Activated CD4-positive, alpha-beta T cell treated with anti-CD3 and anti-CD28 coated beads for 36 hours (primary cell): ENCODE measurements around the gene SLC25A38. TPM values are rescaled to one million over a fixed set of nuclear protein-coding genes. Genes with fewer than 3 reads are reported as not detected.
"Not testable (repeated sequence)": the region's sequence is repeated elsewhere in the genome, so short reads cannot be mapped to it uniquely, and the experiment has no call there.

ENCODE experiments used
- ATAC-seq: fragments of 200-7000 bp; cut with Tn5 transposase; one replicate; pipeline ENCODE4 v1.10.0; 2021; ENCODE audit warnings: mild to moderate bottlenecking, moderate library complexity
- CTCF ChIA-PET: fragments of 350-600 bp; sonication (Branson Sonifier 250); formaldehyde crosslinking; loops from one replicate; lab custom pipeline; 2021; ENCODE audit warnings: antibody characterized with exemption; lab: Charles Lee
- POLR2A ChIA-PET: fragments of 350-600 bp; sonication (Branson Sonifier 250); formaldehyde crosslinking; loops from one replicate; lab custom pipeline; 2021; ENCODE audit warnings: antibody characterized with exemption, inconsistent platforms; lab: Charles Lee
- DNase-seq: peaks from one replicate; pipeline ENCODE4 v3.0.0-alpha.2; 2020
- H3K27ac Mint-ChIP-seq: one replicate; pipeline ENCODE4 v1.8.0; 2021; ENCODE audit warnings: mixed read lengths
- H3K27me3 Mint-ChIP-seq: one replicate; pipeline ENCODE4 v1.8.0; 2021; ENCODE audit warnings: mixed read lengths
- H3K36me3 Mint-ChIP-seq: one replicate; pipeline ENCODE4 v1.8.0; 2021; ENCODE audit warnings: low read depth, mixed read lengths
- H3K4me1 Mint-ChIP-seq: one replicate; pipeline ENCODE4 v1.8.0; 2021; ENCODE audit warnings: mixed read lengths
- H3K4me3 Mint-ChIP-seq: one replicate; pipeline ENCODE4 v1.8.0; 2021; ENCODE audit warnings: mild to moderate bottlenecking, moderate library complexity, mixed read lengths
- H3K9me3 Mint-ChIP-seq: one replicate; pipeline ENCODE4 v1.8.0; 2021; ENCODE audit warnings: low read depth, mixed read lengths
- intact Hi-C, 2 experiments: fragments of 100-400 bp; cut with DNase I in 1 of 2; cut with micrococcal nuclease in 1 of 2; formaldehyde crosslinking; loops; one replicate each; pipeline versions ENCODE4 v1.14.2 to v1.15.1; 2022 to 2024; cut with DNase I, micrococcal nuclease
- total RNA-seq, 2 experiments: library from RNA; stranded (reverse); gene quantifications; one replicate each; pipeline ENCODE4 v1.2.3, GENCODE V29; 2021

SLC25A38 gene
- total RNA-seq, 2 experiments from 2014 or later: 23.0 to 24.8 TPM

DNA sequence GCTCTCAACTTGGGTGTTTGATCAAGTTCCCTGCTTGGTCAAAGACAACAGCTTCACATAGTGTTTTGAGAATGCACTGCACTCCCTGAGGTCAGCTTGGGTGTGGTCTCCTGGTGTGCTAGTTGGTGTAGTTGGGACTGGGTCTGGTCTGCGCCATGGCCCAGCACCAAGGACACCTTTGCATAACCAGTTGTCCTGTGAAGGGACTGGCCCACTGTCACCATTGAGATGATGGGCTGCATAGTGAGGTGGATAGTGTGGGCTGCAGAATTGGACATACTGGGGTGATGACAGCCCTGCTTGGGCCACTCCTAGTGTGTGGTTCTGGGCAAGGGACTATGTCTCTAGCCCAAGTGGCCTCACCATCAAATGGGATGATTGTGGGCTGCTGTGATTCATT lies 32.8 kb downstream of the SLC25A38 start:
- H3K4me1 Mint-ChIP-seq: peaks cover 13% of the 10 kb centered on the region
- ChIA-PET POLR2A (interaction anchor here (0.6 kb wide), 1 partner anchor 230 kb away, joined by 10 read pairs; no protein-coding TSS in a partner anchor), CTCF (interaction anchor here (1.2 to 1.9 kb wide), 4 partner anchors 9 to 574 kb away, joined by 4 to 12 read pairs (median 6); partner anchors contain the start of gene RPSA)
- DNase-seq (no peak), ATAC-seq (no peak)
- H3K27ac Mint-ChIP-seq: no peak overlapping the region
- H3K27me3 Mint-ChIP-seq: peaks cover 3% of the 10 kb centered on the region
- H3K4me3 Mint-ChIP-seq: no peak overlapping the region
- H3K9me3 Mint-ChIP-seq: no peaks in the 10 kb centered on the region
- H3K36me3 Mint-ChIP-seq: peaks cover 32% of the 10 kb centered on the region
- intact Hi-C loops: loop anchor here (2.0 to 10.0 kb wide), 2 partner anchors 83 to 759 kb away; no protein-coding TSS in a partner anchor

DNA sequence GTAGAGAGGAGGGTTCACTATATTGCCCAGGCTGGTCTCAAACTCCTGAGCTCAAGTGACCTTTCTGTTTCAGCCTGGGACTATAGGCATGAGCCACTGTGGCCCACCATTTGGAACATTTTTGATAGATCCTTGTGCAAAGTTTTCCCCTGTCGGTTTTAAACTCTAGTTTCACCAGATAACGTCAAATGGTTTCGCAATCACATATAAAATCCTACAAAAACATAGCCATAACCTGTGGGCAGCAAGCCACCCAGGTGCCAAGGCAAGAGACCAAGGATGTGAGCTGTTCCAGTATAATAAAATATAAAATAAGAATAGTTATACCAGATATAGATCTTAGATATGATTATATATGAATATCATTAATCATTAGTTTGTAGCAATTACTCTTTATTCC lies 33.8 kb downstream of the SLC25A38 start:
- ChIA-PET POLR2A (interaction anchor here (0.8 kb wide), 1 partner anchor 9 kb away, joined by 4 read pairs; no protein-coding TSS in a partner anchor), CTCF (interaction anchor here (0.8 to 1.9 kb wide), 7 partner anchors 10 to 573 kb away, joined by 3 to 12 read pairs (median 4); partner anchors contain the start of gene RPSA)
- H3K27me3 Mint-ChIP-seq, H3K27ac Mint-ChIP-seq, H3K4me1 Mint-ChIP-seq, DNase-seq, H3K4me3 Mint-ChIP-seq, H3K9me3 Mint-ChIP-seq, ATAC-seq: not testable (repeated sequence)
- intact Hi-C loops: loop anchor here in 1 of 2 experiments (1.0 to 10.0 kb wide), 2 partner anchors 81 to 758 kb away; no protein-coding TSS in a partner anchor
- H3K36me3 Mint-ChIP-seq: peaks cover 30% of the 10 kb centered on the region

DNA sequence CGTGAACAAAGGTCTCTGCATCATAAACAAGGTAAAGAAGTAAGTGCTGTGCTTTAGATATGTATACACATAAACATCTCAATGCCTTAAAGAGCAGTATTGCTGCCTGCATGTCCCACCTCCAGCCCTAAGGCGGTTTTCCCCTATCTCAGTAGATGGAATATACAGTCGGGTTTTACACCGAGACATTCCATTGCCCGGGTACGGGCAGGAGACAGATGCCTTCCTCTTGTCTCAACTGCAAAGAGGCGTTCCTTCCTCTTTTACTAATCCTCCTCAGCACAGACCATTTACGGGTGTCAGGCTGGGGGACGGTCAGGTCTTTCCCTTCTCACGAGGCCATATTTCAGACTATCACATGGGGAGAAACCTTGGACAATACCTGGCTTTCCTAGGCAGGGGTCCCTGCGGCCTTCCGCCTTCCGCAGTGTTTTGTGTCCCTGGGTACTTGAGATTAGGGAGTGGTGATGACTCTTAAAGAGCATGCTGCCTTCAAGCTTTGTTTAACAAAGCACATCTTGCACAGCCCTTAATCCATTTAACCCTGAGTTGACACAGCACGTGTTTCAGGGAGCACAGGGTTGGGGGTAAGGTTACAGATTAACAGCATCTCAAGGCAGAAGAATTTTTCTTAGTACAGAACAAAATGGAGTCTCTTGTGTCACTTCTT lies 35.5 kb downstream of the SLC25A38 start:
- H3K9me3 Mint-ChIP-seq, H3K27me3 Mint-ChIP-seq, H3K27ac Mint-ChIP-seq, H3K4me1 Mint-ChIP-seq, CTCF ChIA-PET, ATAC-seq, DNase-seq, POLR2A ChIA-PET, H3K4me3 Mint-ChIP-seq: not testable (repeated sequence)
- H3K36me3 Mint-ChIP-seq: peaks cover 17% of the 10 kb centered on the region
- intact Hi-C loops: loop anchor here in 1 of 2 experiments (10.0 kb wide), 1 partner anchor 756 kb away; no protein-coding TSS in a partner anchor

DNA sequence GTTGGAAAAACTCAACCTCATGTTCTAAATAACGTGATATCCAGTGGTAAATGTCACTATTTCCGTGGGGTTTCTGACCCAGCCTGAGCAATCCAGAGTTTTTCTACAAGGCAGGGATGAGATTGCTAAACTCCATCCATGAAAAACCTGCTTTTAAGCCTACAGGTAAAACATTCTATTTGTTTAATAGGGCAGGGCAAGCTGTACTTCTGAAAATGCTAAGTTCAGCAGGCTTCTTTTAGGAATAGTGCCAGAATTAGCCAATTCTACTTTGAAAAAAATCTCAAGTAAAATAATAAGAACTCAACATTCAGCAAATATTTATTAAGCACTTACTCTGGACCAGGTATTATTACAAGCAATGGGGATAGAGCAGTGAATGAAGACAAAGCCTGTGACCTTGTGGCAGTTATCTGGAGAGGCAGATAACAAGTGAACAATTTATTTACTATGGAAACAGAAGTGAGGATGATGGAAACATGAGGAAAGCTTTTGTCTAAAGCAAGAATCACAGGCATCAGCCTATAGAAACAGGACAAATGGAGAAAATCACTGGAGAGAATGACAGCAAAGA lies 36.7 kb downstream of the SLC25A38 start:
- CTCF ChIA-PET: interaction anchor here (0.7 to 2.2 kb wide), 2 partner anchors 27 to 75 kb away, joined by 3 to 9 read pairs; no protein-coding TSS in a partner anchor
- Mint-ChIP-seq H3K36me3 (peaks cover 16% of the 10 kb centered on the region), H3K27ac (no peak overlapping the region)

DNA sequence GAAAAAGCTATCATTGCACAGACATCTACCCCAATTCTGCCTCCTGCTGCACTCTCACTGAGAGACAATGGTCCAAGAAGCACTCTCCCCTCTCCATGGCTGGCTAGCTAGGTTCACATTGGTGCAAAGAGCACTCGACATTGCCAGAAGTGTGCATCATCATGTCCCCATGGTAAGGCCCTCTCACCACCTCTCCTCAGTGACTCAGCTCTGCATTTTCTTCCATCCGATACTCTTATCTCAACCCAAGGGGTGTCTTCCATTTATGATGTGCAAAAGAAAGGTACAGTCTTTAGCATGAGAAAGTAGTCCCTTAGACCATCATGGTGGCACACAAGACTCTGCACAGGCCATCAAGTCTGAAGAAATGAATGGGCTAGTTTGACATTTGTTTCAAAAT lies 37.4 kb downstream of the SLC25A38 start:
- H3K9me3 Mint-ChIP-seq: no peaks in the 10 kb centered on the region
- H3K4me1 Mint-ChIP-seq: no peaks in the 10 kb centered on the region
- H3K4me3 Mint-ChIP-seq: no peak overlapping the region
- POLR2A ChIA-PET: no interaction called here
- H3K36me3 Mint-ChIP-seq: peaks cover 17% of the 10 kb centered on the region
- peaks cover 3% of the 10 kb centered on the region for H3K27me3 Mint-ChIP-seq
- DNase-seq: no peak
- no peak for ATAC-seq
- H3K27ac Mint-ChIP-seq: no peak overlapping the region
- CTCF ChIA-PET: interaction anchor here (2.2 kb wide), 1 partner anchor 26 kb away, joined by 9 read pairs; no protein-coding TSS in a partner anchor
- intact Hi-C loops: no loop called here

More for the DNA sequence above, 36.7 kb downstream of the SLC25A38 start:
- Mint-ChIP-seq H3K9me3 (no peaks in the 10 kb centered on the region), H3K27me3 (peaks cover 3% of the 10 kb centered on the region), H3K4me1 (no peaks in the 10 kb centered on the region), H3K4me3 (no peak overlapping the region)
- intact Hi-C loops: loop anchor here in 1 of 2 experiments (10.0 kb wide), 1 partner anchor 755 kb away; no protein-coding TSS in a partner anchor
- ATAC-seq (no peak), DNase-seq (no peak)
- POLR2A ChIA-PET: no interaction called here

DNA sequence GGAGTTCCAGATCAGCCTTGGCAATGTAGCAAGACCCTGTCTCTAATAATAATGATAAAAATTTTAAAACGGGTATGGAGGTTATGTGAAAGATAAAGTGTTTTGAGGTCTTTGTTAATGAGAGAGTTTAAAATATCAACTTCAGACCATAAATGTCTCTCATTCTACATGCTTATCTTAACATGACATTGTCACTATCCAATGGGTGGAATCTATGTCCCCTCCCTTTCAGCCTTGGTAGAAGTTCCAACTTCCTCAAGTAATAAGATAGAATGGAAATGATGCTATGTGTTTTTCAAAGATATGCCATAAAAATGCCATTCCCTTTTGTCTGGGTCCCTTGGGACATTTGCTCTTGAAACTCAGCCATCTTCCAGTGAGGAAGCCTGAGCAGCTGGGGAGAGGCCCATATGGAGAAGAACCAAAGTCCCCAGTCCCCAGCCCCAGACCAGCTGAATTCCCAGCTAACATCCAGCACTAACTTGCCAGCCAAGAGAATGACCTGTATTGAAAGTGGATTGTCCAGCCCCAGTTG lies 40.3 kb downstream of the SLC25A38 start:
- ATAC-seq (no peak), DNase-seq (no peak)
- CTCF ChIA-PET: interaction anchor here (0.7 to 2.6 kb wide), 5 partner anchors 8 to 339 kb away, joined by 3 to 6 read pairs (median 4); no protein-coding TSS in a partner anchor
- H3K27ac Mint-ChIP-seq: no peak overlapping the region
- H3K9me3 Mint-ChIP-seq: no peaks in the 10 kb centered on the region
- no peaks in the 10 kb centered on the region for H3K4me1 Mint-ChIP-seq
- H3K27me3 Mint-ChIP-seq: peaks cover 3% of the 10 kb centered on the region
- H3K4me3 Mint-ChIP-seq: no peak overlapping the region
- peaks cover 17% of the 10 kb centered on the region for H3K36me3 Mint-ChIP-seq
- POLR2A ChIA-PET: no interaction called here
- intact Hi-C loops: no loop called here

DNA sequence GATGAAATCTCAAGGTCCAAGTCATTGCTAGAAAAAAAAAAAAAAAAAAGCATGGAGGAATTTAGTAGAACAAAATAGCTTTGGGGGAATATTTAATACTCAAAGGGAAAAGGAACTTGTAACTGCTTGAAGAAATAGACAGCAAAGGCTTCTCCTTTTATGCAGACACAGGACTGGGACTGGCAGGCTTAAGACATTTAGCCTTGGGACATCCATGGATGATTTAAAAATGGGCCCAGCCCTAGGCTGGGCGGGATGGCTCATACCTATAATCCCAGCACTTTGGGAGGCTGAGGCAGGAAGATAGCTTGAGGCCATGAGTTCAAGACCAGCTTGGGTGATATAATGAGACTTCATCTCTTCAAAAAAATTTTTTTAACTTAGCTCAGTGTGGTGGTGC lies 43.1 kb downstream of the SLC25A38 start:
- Mint-ChIP-seq H3K4me3 (no peak overlapping the region), H3K27ac (no peak overlapping the region), H3K36me3 (peaks cover 10% of the 10 kb centered on the region), H3K27me3 (peaks cover 4% of the 10 kb centered on the region), H3K9me3 (no peaks in the 10 kb centered on the region), H3K4me1 (no peaks in the 10 kb centered on the region)
- POLR2A ChIA-PET: no interaction called here
- no peak for DNase-seq
- intact Hi-C loops: no loop called here
- CTCF ChIA-PET: no interaction called here
- ATAC-seq: no peak

DNA sequence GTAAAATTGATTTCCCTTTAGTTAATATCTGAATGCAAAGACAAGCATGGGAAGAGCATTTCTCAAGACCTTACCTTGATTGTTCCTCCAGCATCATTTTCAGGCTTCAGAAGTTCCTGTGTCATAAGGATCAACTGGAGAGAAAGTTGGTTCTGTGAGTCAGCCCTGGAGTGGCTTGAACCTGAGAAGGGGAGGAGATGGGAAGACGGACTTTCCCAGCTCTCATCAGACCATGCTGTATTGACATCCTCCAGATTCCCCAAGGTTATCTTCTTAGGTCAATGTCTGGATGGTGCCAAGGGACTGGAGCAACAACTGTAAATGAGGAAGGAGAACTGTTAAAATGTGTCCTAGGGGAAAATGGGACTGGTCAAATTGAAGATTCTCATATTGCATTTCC lies 44.3 kb downstream of the SLC25A38 start:
- no peaks in the 10 kb centered on the region for H3K4me1 Mint-ChIP-seq
- intact Hi-C loops: no loop called here
- no peak overlapping the region for H3K27ac Mint-ChIP-seq
- peaks cover 2% of the 10 kb centered on the region for H3K36me3 Mint-ChIP-seq
- CTCF ChIA-PET: no interaction called here
- DNase-seq (no peak), ATAC-seq (no peak)
- peaks cover 4% of the 10 kb centered on the region for H3K27me3 Mint-ChIP-seq
- H3K4me3 Mint-ChIP-seq: no peak overlapping the region
- POLR2A ChIA-PET: interaction anchor here (0.6 kb wide), 1 partner anchor 111 kb away, joined by 3 read pairs; no protein-coding TSS in a partner anchor
- no peaks in the 10 kb centered on the region for H3K9me3 Mint-ChIP-seq

DNA sequence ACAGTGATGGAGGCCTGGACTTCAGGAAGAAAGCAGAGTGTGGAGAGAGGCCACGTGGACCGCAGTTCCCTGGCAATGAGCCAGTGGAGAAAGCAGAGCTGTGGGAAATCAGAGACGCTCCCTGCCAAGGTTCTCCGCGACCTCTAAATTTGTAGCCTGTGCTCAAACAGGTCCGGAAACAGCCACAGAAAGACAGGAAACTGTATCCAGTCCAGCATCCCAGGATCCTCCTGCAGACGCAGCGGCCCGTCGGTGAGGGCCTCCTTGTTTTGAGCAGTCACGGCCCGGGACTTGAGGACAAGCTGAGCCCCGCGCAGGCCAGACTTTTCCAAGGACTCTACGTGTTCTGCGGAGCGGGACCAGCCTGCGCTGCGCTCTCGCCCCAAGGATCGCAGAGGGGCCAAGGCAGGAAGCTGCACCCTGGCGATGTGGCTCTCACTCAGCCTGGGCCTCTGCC lies 45.6 kb downstream of the SLC25A38 start:
- no peaks in the 10 kb centered on the region for H3K4me1 Mint-ChIP-seq
- CTCF ChIA-PET: no interaction called here
- peaks cover 1% of the 10 kb centered on the region for H3K36me3 Mint-ChIP-seq
- H3K4me3 Mint-ChIP-seq: no peak overlapping the region
- DNase-seq (no peak), ATAC-seq (no peak)
- H3K27me3 Mint-ChIP-seq: peaks cover 4% of the 10 kb centered on the region
- H3K9me3 Mint-ChIP-seq: no peaks in the 10 kb centered on the region
- H3K27ac Mint-ChIP-seq: no peak overlapping the region
- POLR2A ChIA-PET: no interaction called here
- intact Hi-C loops: no loop called here

DNA sequence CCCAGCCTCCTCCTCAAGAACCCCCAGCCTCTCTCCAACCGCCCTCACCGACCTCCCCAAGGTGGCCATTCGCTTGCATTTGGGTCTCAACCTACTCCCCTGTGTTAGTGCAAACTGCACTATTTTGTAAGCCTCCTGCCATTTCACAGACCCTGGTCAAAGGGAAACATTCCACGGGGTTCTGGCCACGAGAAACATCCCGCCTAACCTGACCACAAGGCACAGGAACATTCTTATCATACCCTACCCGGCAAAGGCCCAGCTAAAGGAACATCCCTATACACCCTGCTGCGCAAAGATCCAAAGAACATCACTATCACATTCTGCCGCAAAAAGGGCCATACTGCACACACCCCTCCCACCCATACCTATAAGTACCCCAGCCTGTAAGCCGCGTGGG lies 46.3 kb downstream of the SLC25A38 start:
- intact Hi-C loops: no loop called here
- H3K27me3 Mint-ChIP-seq: peaks cover 4% of the 10 kb centered on the region
- H3K27ac Mint-ChIP-seq: no peak overlapping the region
- ChIA-PET POLR2A (no interaction called here), CTCF (no interaction called here)
- H3K9me3 Mint-ChIP-seq: no peaks in the 10 kb centered on the region
- no peaks in the 10 kb centered on the region for H3K4me1 Mint-ChIP-seq
- peaks cover 1% of the 10 kb centered on the region for H3K36me3 Mint-ChIP-seq
- no peak for DNase-seq
- H3K4me3 Mint-ChIP-seq: no peak overlapping the region
- no peak for ATAC-seq

DNA sequence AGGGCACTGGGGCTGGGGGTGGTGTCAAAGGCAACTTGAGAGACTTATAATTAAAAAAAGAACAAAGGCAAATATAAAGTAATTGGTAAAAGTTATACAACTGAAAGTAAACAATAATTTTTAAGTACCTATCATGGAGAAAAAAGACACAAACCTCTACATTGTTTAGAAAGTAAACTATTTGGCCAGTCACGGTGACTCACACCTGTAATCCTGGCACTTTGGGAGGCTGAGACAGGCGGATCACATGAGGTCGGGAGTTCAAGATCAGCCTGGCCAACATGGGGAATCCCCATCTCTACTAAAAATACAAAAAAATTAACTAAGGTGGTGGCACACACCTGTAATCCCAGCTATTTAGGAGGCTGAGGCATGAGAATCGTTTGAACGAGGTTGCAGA lies 49.2 kb downstream of the SLC25A38 start:
- H3K4me1 Mint-ChIP-seq: no peaks in the 10 kb centered on the region
- H3K4me3 Mint-ChIP-seq: no peak overlapping the region
- intact Hi-C loops: no loop called here
- H3K27ac Mint-ChIP-seq: no peak overlapping the region
- H3K9me3 Mint-ChIP-seq: no peaks in the 10 kb centered on the region
- ChIA-PET POLR2A (no interaction called here), CTCF (interaction anchor here (0.7 to 1.8 kb wide), 4 partner anchors 8 to 265 kb away, joined by 3 to 10 read pairs (median 4); no protein-coding TSS in a partner anchor)
- ATAC-seq (no peak), DNase-seq (no peak)
- H3K27me3 Mint-ChIP-seq: peaks cover 4% of the 10 kb centered on the region
- H3K36me3 Mint-ChIP-seq: no peaks in the 10 kb centered on the region
